Measurements from ENCODE around the gene USP31. TPM values are rescaled to one million over a fixed set of nuclear protein-coding genes. Genes with fewer than 3 reads are reported as not detected.
A peak's percentile ranks its signal among the peaks of the same experiment; 100 is the strongest.

The USP31 gene
- 8.7 TPM for polyA plus RNA-seq (2013, experiment 1 of 4)
- 7.3 TPM for polyA plus RNA-seq (2013, experiment 2 of 4)
- polyA plus RNA-seq (2013, experiment 3 of 4), result 4.6 TPM
- polyA plus RNA-seq (2013, experiment 4 of 4), result 4.9 TPM

GRCh38 chr16:23149267-23149992, at the start of gene USP31:
Gene USP31, minus strand, starts transcription at chr16:23149452. Its CDS starts 182 bp downstream, at chr16:23149270.
- Histone ChIP-seq H3K9me3 (ENCODE audit: control insufficient read depth, low read length) (no peaks in the 10 kb centered on the region), H3K4me3 (ENCODE audit: insufficient read depth, low read depth, low read length) (peak within 1 kb of the TSS; percentile 74), H3K27ac (ENCODE audit: insufficient read depth, low read depth, low read length, poor library complexity, severe bottlenecking) (no peak within 1 kb of the TSS), H3K36me3 (ENCODE audit: control insufficient read depth, insufficient read depth, low read length) (no peaks in the 10 kb centered on the region), H3K4me1 (ENCODE audit: control insufficient read depth, insufficient read depth, low read length) (peaks cover 17% of the 10 kb centered on the region), H3K27me3 (ENCODE audit: control insufficient read depth, insufficient read depth, low read length, poor library complexity, severe bottlenecking) (peaks cover 18% of the 10 kb centered on the region)
- WGBS, 2 experiments, result 1% methylated on average over 75 of the region's 75 CpGs

DNA sequence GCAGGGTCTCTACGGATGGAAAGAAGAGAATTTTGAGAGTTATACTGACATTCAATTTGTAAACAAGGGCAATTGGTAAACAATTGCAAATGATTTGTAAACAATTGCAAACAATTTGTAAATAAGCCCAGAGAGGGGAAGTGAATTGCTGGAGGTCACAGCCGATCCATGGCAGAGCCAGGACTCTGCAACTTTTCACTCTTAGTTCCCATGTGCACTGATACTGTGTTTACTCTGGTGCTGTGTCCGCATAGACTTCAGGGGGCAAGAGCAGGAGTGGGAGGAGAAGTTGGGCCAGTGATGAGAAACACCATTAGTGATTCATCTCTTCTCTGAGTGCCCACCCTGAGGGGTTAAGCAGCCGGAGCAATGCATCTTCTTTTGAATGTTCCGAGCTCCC, 47.3 kb upstream of the USP31 start:
- H3K27me3 ChIP-seq (ENCODE audit: control insufficient read depth, insufficient read depth, low read length, poor library complexity, severe bottlenecking), result no peaks in the 10 kb centered on the region
- no peak overlapping the region for H3K4me3 ChIP-seq (ENCODE audit: insufficient read depth, low read depth, low read length)
- peaks cover 9% of the 10 kb centered on the region for H3K4me1 ChIP-seq (ENCODE audit: control insufficient read depth, insufficient read depth, low read length)
- H3K9me3 ChIP-seq (ENCODE audit: control insufficient read depth, low read length), result no peaks in the 10 kb centered on the region
- no peak overlapping the region for H3K27ac ChIP-seq (ENCODE audit: insufficient read depth, low read depth, low read length, poor library complexity, severe bottlenecking)
- 62 to 71% methylated on average over 5 of the region's 5 CpGs for WGBS, 2 experiments
- H3K36me3 ChIP-seq (ENCODE audit: control insufficient read depth, insufficient read depth, low read length), result no peaks in the 10 kb centered on the region

DNA sequence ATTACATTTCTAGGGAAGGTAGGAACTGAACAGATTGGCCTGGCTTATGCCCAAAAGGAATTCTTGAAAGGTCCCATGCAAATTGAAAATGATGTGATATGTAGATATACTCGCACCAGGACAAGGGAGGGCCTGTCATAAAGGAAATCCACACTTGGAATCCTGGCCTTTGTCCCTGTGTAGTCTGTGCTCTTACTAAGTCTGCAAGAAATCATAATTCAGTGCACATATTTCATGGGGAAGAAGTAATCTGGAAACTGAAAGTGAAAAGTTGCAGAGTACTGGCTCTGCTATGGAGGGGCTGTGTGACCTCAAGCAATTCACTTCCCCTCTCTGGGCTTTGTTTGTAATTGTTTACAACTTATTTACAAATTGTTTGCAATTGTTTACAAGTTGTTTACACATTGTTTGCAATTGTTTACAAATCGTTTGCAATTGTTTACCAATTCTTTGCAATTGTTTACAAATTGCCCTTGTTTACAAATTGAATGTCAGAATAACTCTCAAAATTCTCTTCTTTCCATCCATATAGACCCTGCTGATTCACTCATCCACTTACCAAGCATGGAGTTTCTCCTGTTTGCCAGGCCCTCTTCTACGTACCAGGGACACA, 46.2 kb upstream of the USP31 start:
- no peaks in the 10 kb centered on the region for H3K9me3 ChIP-seq (ENCODE audit: control insufficient read depth, low read length)
- no peak overlapping the region for H3K4me3 ChIP-seq (ENCODE audit: insufficient read depth, low read depth, low read length)
- H3K27ac ChIP-seq (ENCODE audit: insufficient read depth, low read depth, low read length, poor library complexity, severe bottlenecking), result no peak overlapping the region
- 75 to 79% methylated on average over 3 of the region's 3 CpGs for WGBS, 2 experiments
- H3K27me3 ChIP-seq (ENCODE audit: control insufficient read depth, insufficient read depth, low read length, poor library complexity, severe bottlenecking), result no peaks in the 10 kb centered on the region
- no peaks in the 10 kb centered on the region for H3K4me1 ChIP-seq (ENCODE audit: control insufficient read depth, insufficient read depth, low read length)
- no peaks in the 10 kb centered on the region for H3K36me3 ChIP-seq (ENCODE audit: control insufficient read depth, insufficient read depth, low read length)

DNA sequence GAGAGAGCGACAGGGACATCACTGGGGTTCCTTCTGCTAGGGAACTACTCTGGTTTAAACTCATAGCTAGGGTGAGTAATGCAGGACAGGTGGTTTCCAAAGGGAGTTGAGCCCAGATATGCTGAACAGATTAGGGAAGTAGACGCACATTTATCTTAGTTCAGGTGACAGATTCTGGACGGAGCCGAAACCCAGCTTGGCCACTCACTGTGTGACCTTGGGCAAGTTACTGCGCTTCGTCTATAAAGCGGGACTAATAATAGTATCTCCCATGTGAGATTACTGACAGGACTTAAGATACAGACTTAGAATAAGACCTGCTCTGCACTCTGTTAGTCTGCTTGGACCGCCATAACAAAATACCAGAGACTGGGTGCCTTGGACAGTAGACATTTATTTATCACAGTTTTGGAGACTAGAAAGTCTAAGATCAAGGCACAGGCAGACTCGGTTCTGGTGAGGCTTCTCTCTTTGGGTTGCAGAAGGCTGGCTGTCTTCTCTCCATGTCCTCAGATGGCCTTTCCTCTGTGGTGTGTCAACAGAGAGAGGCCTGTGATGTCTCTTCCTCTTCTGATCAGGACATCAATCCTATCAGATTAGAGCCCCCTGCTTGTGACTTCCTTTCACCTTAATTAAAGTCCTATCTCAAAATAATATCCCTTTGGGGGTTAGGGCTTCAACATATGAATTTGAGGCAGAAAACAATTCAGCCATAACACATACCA, 45.4 kb upstream of the USP31 start:
- Histone ChIP-seq H3K9me3 (ENCODE audit: control insufficient read depth, low read length) (no peaks in the 10 kb centered on the region), H3K36me3 (ENCODE audit: control insufficient read depth, insufficient read depth, low read length) (no peaks in the 10 kb centered on the region), H3K4me3 (ENCODE audit: insufficient read depth, low read depth, low read length) (no peak overlapping the region), H3K27me3 (ENCODE audit: control insufficient read depth, insufficient read depth, low read length, poor library complexity, severe bottlenecking) (no peaks in the 10 kb centered on the region), H3K4me1 (ENCODE audit: control insufficient read depth, insufficient read depth, low read length) (no peaks in the 10 kb centered on the region), H3K27ac (ENCODE audit: insufficient read depth, low read depth, low read length, poor library complexity, severe bottlenecking) (no peak overlapping the region)
- WGBS, 2 experiments, result 94 to 96% methylated on average over 9 of the region's 9 CpGs

- Histone ChIP-seq H3K36me3 (ENCODE audit: control insufficient read depth, insufficient read depth, low read length) (no peaks in the 10 kb centered on the region), H3K4me1 (ENCODE audit: control insufficient read depth, insufficient read depth, low read length) (no peaks in the 10 kb centered on the region), H3K9me3 (ENCODE audit: control insufficient read depth, low read length) (no peaks in the 10 kb centered on the region), H3K4me3 (ENCODE audit: insufficient read depth, low read depth, low read length) (no peak overlapping the region), H3K27me3 (ENCODE audit: control insufficient read depth, insufficient read depth, low read length, poor library complexity, severe bottlenecking) (peaks cover 22% of the 10 kb centered on the region), H3K27ac (ENCODE audit: insufficient read depth, low read depth, low read length, poor library complexity, severe bottlenecking) (no peak overlapping the region)
- WGBS, 2 experiments, result 95% methylated on average over 2 of the region's 2 CpGs
Observed at GRCh38 chr16:23188911-23189310, 39.7 kb upstream of the USP31 start.

DNA sequence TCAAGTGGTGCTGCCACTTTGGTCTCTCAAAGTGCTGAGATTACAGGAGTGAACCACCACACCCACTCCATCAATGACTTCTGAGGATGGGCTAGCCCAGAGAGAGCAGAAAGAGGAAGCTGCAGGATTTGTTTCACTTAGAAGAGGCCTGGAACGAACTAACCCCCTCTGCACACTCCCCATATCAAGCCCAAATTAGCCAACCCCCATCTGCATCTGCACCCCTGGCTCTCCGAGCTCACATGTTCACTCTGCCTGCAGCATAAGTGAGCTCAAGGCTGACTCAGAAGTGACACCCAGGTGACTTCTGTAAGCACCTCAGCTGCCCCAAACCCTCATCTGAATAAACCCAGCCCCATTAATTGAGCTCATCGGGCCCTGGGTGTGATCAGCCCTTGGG, 38.1 kb upstream of the USP31 start:
- 67 to 74% methylated on average over 3 of the region's 3 CpGs for WGBS, 2 experiments
- Histone ChIP-seq H3K27ac (ENCODE audit: insufficient read depth, low read depth, low read length, poor library complexity, severe bottlenecking) (no peak overlapping the region), H3K4me3 (ENCODE audit: insufficient read depth, low read depth, low read length) (no peak overlapping the region), H3K9me3 (ENCODE audit: control insufficient read depth, low read length) (no peaks in the 10 kb centered on the region), H3K27me3 (ENCODE audit: control insufficient read depth, insufficient read depth, low read length, poor library complexity, severe bottlenecking) (peaks cover 38% of the 10 kb centered on the region), H3K4me1 (ENCODE audit: control insufficient read depth, insufficient read depth, low read length) (no peaks in the 10 kb centered on the region), H3K36me3 (ENCODE audit: control insufficient read depth, insufficient read depth, low read length) (no peaks in the 10 kb centered on the region)

GRCh38 chr16:23186171-23186570, 36.9 kb upstream of the USP31 start:
- 91 to 94% methylated on average over 24 of the region's 24 CpGs for WGBS, 2 experiments

GRCh38 chr16:23185656-23186055, 36.4 kb upstream of the USP31 start:
- peaks cover 49% of the 10 kb centered on the region for H3K27me3 ChIP-seq (ENCODE audit: control insufficient read depth, insufficient read depth, low read length, poor library complexity, severe bottlenecking)

More at GRCh38 chr16:23186171-23186570, 36.9 kb upstream of the USP31 start:
- no peak overlapping the region for H3K4me3 ChIP-seq (ENCODE audit: insufficient read depth, low read depth, low read length)
- no peaks in the 10 kb centered on the region for H3K9me3 ChIP-seq (ENCODE audit: control insufficient read depth, low read length)
- no peaks in the 10 kb centered on the region for H3K36me3 ChIP-seq (ENCODE audit: control insufficient read depth, insufficient read depth, low read length)
- peaks cover 49% of the 10 kb centered on the region for H3K27me3 ChIP-seq (ENCODE audit: control insufficient read depth, insufficient read depth, low read length, poor library complexity, severe bottlenecking)
- H3K4me1 ChIP-seq (ENCODE audit: control insufficient read depth, insufficient read depth, low read length), result no peaks in the 10 kb centered on the region
- no peak overlapping the region for H3K27ac ChIP-seq (ENCODE audit: insufficient read depth, low read depth, low read length, poor library complexity, severe bottlenecking)

DNA sequence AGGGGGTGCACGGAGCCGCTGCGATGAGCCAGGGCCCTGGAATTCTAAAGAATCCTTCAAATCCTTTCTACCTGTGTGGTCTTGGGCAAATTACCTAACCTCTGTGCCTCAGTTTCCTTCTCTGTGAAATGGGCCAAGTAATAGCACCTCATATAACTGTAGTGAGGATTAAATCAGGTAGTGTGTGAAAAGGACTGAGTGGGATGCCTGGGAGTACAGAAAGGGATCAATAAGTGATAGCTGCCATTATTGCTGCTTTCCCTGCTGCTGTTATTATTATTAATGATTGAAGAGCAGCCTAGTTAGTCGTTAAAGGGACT, 34.3 kb upstream of the USP31 start:
- Histone ChIP-seq H3K27ac (ENCODE audit: insufficient read depth, low read depth, low read length, poor library complexity, severe bottlenecking) (no peak overlapping the region), H3K27me3 (ENCODE audit: control insufficient read depth, insufficient read depth, low read length, poor library complexity, severe bottlenecking) (peaks cover 49% of the 10 kb centered on the region), H3K36me3 (ENCODE audit: control insufficient read depth, insufficient read depth, low read length) (no peaks in the 10 kb centered on the region), H3K9me3 (ENCODE audit: control insufficient read depth, low read length) (no peaks in the 10 kb centered on the region), H3K4me1 (ENCODE audit: control insufficient read depth, insufficient read depth, low read length) (no peaks in the 10 kb centered on the region), H3K4me3 (ENCODE audit: insufficient read depth, low read depth, low read length) (peak overlapping the region; percentile 19)
- 34 to 36% methylated on average over 4 of the region's 4 CpGs for WGBS, 2 experiments

More at GRCh38 chr16:23185656-23186055, 36.4 kb upstream of the USP31 start:
- 84 to 87% methylated on average over 11 of the region's 11 CpGs for WGBS, 2 experiments
- Histone ChIP-seq H3K36me3 (ENCODE audit: control insufficient read depth, insufficient read depth, low read length) (no peaks in the 10 kb centered on the region), H3K27ac (ENCODE audit: insufficient read depth, low read depth, low read length, poor library complexity, severe bottlenecking) (no peak overlapping the region), H3K9me3 (ENCODE audit: control insufficient read depth, low read length) (no peaks in the 10 kb centered on the region), H3K4me3 (ENCODE audit: insufficient read depth, low read depth, low read length) (no peak overlapping the region), H3K4me1 (ENCODE audit: control insufficient read depth, insufficient read depth, low read length) (no peaks in the 10 kb centered on the region)
